HG03575 (cell line): ENCODE measurements around the gene GFY.

Source experiments
- ATAC-seq: cut with Tn5 transposase; IDR thresholded peaks from one replicate; pipeline ENCODE4 v1.9.1; 2021; ENCODE audit not compliant: unreplicated experiment, insufficient number of reproducible peaks, low FRiP score; ENCODE audit errors: extremely low read depth

The GFY gene

DNA sequence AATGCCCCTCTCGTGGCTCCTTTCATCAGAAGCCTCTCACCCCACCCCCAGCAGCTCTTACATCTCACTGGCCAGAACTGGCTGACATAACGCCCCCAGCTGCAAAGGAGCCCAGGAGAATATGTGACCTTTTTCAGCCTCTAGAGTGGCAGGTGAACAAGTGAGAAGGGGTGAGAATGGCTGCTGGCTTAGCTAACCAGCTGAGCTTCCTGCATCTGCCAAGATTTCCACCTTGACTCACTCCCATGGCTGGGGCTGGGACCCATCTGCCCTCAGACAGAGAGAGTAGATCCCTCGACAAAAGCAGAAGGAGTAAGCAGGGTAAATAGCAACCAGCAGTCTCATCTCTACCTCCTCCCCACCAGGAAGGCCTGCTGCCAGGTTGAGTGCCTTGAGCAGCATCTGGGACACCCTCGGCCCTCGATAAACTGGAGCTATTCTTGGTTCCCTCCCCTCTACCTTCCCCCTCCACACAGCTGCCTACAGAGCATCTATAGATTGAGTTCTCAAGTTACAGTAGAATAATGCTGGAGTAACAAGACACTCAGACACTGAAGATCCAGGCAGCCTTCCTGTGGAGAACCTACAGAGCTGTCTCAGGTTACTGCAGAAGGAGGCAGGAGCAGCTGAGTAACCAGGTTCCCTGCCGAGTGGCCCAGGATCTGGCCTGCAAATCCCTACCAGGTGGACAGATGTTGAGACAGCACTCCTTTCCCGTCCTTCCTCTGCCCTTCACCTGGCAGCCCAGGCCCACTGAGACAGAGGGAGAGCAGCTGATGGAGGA lies 21.6 kb upstream of the GFY start:
- ATAC-seq, result no peak

DNA sequence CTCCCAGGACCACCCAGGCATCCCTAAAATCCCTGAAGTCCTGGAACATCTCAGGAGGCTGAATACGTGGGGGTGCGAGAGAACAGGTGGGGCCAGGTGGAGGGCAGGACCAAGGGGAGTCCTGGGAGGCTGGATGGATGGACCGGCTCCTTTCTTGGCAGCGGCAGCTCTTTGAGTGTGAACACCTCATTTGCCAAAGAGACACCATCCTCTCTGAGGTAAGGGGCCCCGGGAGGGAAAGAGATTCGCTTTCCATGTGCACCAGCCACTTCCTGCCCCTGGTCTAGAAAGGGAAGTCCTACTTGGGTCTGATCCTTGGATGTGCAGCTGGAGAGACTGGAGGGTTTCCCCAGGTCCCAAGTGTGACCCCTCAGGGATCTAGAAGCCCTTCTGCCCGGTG lies 18.1 kb upstream of the GFY start:
- ATAC-seq, result no peak

DNA sequence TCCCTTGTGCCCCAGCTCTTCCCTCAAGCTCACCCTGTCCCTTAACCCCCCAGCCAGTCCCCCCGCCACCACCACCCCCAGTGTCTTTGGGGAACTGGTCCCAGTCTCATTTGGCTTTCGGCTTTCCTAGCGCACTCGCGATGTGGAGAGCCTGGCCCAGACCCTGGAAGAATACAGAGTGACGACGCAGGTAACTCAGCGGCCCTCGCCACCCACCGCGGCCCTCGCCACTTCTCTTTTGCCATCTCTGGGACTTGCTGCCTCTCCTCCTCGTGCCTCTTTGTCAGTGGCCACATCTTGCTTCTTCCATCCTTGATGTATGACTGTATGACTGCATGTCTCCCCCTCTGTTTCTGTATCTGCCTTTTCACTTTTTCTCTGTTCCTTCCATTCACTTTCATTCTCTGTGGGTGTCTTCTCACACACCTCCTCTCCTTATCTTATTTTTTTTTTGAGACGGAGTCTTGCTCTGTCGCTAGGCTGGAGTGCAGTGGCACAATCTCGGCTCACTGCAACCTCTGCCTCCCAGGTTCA lies 17.6 kb upstream of the GFY start:
- no peak for ATAC-seq

DNA sequence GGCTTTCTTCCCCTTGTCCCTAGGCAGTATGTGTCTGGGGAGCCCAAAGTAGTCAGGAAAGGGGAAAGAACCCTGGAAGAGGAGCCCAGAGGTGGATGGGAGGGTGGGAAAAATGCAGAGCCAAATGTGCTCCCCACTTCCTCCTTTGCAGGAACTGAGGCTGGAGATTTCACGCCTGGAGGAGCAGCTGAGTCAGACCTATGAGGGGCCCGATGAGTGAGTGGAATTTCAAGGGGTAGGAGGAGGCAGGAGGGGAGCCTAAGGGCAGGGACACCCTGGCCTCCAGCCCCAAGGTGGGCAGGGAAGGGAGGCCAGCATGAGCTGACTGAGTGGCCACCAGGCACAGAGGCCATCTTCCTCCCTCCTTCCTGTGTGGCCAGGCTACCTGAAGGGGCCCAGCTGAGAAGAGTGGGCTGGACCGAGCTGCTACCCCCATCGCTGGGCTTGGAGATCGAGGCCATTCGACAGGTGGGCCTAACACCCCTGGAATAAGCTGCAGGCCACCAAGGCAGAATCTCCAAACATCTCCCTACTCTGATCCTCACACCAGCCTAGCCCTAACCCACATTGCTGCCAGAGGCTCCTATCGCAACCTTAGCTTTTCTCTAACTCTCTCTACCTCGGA lies 16.3 kb upstream of the GFY start:
- ATAC-seq, result no peak

DNA sequence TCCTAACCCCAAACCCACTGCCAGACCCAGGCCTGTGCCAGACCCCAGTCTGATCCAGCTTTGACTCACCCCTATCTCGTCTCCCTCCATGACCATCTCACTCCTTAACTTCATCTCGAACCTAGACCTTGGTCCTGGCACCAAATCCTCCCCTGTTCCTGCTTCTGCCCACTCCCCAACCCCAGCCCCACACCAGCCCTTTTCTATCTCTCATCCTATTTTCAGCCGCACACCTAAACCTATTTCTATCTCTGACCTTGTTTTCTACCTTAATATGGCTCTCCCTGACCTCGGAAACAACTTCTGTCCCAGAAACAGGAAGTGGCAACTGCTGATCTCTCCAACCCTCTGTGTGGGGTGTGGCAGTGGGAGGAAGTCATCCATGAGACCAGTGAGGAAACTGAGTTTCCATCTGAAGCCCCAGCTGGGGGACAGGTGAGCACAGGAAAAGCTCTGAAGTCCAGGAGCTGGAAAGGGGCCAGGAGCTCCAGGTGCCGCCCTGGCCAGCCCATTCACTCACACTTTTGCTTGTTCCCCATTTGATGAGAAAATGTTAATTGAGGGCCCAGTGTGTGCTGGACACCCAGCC lies 15.7 kb upstream of the GFY start:
- no peak for ATAC-seq

DNA sequence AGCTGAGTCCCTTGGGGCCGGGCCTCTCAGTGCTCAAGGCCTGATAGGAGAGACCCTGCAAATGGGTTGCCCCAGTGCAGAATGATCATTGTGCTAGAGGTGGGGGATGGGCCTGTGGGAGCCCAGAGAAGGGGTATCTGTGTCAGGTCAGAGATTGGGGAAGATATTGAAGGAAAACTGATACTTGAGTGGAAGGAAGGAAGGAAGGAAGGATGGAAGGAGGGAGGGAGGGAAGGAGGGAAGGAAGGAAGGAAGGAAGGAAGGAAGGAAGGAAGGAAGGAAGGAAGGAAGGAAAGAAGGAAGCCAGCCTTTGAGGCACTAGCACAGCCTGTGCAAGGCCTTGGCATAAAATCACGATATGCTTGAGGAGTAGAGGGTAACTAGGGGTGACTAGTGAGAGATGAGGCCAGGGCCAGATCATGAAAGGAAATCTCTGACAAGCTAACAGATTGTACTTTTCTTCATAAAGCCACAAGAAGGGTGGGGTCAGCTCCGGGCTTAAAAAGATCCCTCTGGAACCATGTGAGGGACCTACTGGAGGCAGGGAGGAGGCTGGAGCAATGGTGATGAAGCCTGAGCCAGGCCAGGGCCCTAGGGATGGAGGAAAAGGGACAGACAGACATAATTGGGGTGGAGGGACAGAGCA lies 13.4 kb upstream of the GFY start:
- ATAC-seq, result no peak

DNA sequence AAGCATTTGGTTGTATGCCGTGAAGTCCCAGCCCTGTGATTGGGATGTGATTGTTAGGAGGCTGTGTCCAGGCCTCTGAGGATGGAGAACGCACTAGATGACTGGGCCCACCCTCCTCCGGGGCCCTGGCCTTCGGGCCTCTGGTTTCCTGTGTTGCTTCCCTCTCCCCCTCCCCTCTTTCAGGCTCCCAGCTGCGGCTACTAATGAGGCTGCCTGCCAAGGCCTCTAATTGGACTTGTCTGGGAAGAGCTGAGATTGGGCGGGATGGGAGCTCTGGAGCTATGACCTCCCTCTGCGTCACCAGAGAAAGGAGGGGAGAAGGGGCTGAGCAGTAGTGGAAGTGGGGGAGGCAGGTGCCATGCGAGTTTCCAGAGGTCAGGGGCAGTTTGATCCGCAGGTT lies 11.8 kb upstream of the GFY start:
- no peak for ATAC-seq

DNA sequence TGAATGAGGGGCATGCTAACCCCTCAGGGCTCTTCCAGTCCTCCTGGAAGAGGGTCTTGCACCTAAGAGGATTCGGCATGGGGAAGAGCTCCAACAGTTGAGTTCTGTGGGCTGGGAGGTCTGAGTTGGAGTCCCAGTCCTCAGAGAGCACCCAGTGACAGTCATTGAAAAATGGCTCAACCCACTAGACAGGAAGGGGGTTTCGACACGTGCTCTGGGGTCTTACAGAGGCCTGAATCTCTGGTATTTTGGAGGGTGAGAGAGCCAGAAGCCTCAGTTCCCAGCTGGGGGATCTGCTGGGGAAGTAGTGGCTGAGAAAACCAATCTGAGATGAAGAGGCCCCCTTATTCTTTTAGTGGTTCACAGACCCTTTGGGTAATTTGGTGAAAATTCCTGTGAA lies 10.9 kb upstream of the GFY start:
- ATAC-seq, result no peak

DNA sequence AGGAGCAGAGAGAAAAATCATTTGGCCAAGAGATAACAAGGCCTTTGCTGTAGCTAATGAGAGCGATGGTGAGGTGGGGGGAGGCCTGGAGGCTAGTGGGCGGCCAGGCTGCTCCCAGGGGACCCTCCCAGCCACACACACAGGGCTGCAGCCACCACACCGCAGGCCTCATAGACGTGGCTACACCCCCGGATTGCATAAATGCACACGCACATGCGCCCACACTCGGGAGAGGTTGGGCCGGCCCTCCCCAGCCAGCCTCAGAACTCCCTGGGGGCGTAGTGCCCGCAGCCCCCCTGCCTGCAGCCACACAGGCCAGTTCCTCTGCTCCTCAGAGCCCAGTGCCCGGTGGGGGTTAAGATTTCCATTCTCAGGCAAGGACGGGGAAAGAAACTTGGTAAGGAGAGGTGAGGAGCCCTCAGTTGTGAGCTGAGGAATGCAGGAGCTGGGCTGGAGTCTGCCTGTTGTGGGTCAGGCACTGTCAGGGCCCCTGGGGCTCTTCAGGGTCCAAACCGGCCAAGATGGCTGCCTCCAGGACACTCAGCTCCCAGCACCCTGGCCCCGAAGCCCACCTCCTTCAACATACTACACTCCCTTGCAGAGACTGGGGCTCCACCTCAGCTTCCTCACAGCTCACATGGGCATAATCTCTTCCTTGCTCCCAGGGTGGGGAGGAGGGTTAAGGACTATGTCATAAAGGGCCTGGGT lies 9.9 kb upstream of the GFY start:
- no peak for ATAC-seq

DNA sequence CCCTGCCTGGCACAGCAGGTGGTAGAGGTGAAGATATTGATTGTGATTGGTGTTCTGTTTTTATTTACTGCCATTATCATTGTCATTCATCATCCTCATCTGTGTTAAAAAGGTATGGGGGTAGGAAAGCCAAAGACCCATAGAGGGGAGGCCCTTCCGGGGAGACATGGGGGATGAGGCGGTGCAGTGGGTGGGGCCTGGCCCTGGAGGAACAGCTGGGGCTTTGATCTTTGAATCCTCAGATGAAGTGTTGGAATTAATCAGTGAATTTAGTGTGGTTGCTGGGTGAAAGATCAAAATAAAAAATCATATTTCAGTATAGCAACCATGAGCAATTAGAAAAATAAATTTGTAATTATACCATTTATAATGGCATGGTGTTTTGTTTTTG lies 9.4 kb upstream of the GFY start:
- no peak for ATAC-seq

DNA sequence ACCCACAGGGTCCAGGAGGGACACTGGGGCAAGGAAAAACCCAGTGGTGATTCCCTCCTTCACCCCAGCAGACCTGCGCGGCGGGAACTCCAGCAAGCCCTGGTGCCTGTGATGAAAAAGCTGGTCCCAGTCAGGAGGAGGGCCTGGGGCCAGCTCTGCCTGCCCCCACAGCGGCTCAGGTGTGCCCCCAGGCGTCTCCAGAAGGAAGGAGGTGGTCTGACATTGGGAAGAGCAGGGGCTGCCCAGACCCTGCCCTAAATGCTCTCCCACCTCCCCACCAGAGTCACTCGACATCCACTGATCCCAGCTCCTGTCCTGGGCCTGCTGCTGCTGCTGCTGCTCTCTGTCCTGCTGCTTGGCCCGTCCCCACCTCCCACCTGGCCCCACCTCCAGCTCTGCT lies 8.1 kb upstream of the GFY start:
- no peak for ATAC-seq

DNA sequence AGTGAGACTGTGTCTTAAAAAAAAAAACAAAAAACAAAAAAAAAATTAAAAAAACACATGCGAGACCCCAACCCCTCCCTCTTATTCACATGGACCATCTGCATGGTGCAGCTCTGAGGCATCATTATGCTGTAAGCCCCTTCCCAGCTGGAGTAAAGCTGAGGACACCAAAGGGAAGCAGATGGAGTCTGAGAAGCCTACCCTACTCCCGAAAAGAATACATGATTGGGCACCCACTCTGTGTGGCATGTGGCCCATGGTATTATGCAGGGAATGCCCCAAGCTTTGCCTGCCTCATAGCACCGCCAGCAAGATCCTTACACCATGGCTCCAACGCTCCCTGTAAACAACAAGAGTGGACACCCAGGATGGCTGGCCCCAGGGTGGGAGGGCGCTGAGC lies 6.7 kb upstream of the GFY start:
- ATAC-seq, result no peak

DNA sequence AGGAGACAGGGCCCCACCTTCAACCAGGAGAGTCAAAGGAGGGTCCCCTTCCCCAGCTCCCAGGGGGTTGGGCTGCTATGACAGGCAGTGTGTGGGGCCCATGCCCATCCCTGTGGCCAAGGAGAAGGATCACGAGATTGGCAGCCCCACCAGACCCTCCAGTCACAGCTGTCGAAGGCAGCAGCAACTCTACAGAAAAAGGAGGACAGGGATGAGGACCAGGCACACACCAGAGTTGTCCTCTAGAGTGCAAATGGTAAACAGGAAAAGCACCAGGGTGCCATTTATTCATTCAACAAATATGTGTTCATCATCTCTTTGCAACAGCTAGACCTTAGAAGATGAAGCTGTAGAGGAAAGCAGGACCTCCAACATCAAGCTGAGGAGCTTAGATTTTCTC lies 6.0 kb upstream of the GFY start:
- no peak for ATAC-seq

DNA sequence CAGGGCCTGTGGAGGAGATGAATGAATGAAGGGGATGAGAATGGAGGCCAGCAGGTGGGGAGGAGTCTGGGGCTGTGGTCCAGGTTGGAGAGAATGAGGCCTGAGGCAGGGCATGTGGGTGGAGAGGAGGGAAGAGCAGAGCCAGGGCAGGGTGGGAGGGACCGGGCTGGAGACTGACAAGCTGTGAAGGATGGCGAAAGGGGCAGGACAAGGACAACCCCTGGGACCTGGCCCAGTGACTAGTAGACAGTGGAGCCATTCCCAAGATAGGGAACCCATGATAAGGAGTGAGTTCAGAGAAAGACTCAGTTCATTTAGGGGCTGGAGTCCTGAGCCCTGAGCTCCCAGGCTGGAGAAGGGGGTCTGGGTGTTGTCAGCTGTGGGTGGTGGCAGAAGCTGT lies 5.0 kb upstream of the GFY start:
- no peak for ATAC-seq

DNA sequence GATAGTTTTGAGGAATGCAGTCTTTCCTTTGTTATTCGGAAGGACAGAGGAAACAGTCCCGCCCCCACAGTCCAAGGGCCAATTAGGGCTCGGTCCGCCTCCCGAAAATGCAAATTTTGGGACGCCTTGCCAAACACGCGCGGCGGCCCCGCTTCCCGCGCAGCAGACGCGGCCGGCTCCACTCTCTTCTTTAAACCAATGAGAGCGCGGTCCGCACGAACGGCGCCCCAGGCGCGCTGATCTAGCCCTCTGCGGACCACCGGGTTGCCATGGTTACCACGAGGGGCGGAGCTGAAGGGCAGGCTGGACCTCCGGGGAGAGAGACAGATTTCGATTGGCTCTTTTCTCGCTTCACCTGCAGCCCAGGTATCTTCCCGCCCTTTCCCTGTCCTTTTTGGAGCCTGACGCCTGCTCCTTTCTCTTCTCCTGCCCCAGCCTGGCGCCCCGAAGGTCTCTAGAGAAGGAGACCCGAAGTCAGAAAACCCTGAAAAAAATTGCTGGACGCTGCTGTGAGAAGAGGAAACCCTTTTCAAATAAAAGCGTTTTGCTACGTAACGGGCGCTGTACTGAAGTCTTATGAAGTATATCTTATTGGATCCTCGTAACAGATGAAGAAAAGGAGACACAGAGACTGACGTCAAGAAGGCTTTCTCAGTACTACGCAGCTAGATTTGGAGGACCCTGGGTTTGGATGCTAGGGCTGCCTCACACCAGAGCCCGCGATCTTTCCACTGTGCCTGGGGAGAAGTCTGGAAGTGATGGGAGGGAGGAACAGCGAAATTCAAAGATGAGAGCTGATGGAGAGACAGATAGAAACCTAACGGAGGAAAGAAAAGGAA lies 3.9 kb upstream of the GFY start:
- no peak for ATAC-seq

DNA sequence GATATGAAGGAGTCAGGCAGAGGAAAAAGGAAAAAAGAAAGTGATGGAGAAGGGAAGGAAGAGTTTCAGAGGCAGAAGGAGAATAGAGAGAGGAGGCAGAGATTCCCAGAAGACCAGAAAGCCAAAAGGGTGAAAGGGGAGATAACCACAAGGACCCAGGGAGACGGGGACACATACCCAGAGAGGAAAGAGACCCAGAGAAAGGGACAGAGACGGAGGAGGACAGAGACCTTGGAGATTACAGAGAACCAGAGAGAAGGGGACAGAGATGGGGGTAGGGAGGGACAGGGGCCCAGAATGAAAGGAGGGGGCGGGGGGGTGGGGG lies 3.3 kb upstream of the GFY start:
- no peak for ATAC-seq

DNA sequence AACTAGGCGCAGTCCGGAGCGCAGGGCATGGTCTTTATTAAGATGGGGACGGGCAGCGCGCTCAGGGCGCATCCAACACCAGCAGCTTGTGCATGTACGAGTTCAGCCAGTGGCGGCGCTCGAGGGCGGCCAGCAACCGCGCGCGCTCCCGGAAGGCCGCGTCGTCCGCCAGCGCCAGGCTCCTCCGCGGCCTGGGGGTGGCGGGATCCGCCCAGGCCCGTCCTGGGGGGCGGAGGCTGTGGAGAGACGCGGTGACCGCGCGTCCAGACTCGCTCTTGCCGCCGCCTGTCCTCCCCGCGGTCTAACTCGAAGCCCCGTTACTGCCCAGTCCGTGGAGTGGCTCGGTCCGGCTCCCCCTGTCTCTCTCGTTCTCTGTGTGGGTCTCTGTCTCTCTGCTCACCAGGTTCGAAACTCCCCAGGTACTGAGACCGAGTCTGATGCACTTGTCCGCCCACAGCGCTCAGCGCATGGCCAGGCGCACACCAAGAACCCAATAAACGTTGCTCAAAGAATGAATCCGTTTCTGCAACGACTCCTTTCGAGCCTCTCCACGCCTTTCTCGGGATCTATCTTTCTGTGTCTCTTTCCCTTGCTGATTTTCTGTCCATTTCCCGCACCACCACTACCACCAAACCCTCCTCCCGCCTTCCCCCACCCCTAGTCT lies 2.6 kb upstream of the GFY start:
- ATAC-seq, result no peak
